Measurements from ENCODE around the gene DNAH9. TPM values are rescaled to one million over a fixed set of nuclear protein-coding genes. Genes with fewer than 3 reads are reported as not detected.

The DNAH9 gene
- total RNA-seq, 1 donor from 2014 or later: 0.08 TPM

DNA sequence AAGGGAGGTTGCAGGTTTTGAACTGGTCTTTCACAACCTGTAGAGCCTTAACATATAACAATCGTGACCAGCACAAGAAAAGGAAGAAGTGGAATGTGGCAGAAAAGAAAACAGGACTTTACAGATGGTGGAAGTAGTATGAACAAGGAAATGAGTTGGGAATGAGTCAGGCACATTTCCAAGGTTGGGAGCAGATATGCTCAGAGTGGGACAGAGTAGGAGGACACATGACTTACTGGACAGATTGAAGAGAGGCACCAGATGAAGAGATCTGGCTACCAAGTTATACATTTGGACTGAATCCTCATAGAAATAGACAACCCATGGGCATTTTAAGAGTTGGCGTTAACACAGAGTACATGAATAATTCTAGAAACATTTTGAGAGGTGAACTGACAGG, 303.7 kb downstream of the DNAH9 start:
- no peak for DNase-seq (ENCODE audit: low read depth)
- H3K36me3 ChIP-seq (ENCODE audit: control insufficient read depth, insufficient read depth, low read length): no peaks in the 10 kb centered on the region
- no peak overlapping the region for H3K4me3 ChIP-seq (ENCODE audit: low read depth, low read length)
- TF ChIP-seq, protein P1, sequence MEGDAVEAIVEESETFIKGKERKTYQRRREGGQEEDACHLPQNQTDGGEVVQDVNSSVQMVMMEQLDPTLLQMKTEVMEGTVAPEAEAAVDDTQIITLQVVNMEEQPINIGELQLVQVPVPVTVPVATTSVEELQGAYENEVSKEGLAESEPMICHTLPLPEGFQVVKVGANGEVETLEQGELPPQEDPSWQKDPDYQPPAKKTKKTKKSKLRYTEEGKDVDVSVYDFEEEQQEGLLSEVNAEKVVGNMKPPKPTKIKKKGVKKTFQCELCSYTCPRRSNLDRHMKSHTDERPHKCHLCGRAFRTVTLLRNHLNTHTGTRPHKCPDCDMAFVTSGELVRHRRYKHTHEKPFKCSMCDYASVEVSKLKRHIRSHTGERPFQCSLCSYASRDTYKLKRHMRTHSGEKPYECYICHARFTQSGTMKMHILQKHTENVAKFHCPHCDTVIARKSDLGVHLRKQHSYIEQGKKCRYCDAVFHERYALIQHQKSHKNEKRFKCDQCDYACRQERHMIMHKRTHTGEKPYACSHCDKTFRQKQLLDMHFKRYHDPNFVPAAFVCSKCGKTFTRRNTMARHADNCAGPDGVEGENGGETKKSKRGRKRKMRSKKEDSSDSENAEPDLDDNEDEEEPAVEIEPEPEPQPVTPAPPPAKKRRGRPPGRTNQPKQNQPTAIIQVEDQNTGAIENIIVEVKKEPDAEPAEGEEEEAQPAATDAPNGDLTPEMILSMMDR (IDR thresholded peaks at IDR 0.05; ENCODE audit: insufficient read depth, low read length, poor library complexity, severe bottlenecking): no peak
- no peaks in the 10 kb centered on the region for H3K27me3 ChIP-seq (ENCODE audit: control insufficient read depth, insufficient read depth, low read length)

DNA sequence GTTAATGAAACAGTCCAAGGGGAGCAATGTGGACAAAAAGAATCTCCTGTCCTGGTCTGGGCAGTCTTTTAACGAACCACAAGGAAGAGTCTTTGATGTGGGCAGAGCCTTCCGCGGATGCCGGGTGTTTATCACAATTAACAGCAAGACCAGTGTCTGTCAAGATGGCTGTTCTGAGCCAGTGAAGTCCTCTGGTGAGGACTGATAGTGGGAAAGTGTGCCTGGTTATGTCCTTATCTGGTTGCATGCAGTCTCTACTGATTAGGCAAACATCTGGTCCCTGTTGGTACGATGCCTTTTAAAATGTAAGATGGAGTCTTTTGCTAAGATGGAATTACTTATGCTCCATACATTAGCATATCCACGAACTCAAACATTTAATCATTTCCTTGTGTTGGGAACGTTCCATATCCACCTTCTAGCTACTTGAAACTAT, 310.5 kb downstream of the DNAH9 start:
- no peak overlapping the region for H3K4me3 ChIP-seq (ENCODE audit: low read depth, low read length)
- H3K36me3 ChIP-seq (ENCODE audit: control insufficient read depth, insufficient read depth, low read length): no peaks in the 10 kb centered on the region
- no peaks in the 10 kb centered on the region for H3K27me3 ChIP-seq (ENCODE audit: control insufficient read depth, insufficient read depth, low read length)
- DNase-seq (ENCODE audit: low read depth): no peak
- TF ChIP-seq, protein P1 (IDR thresholded peaks at IDR 0.05; ENCODE audit: insufficient read depth, low read length, poor library complexity, severe bottlenecking): no peak

DNA sequence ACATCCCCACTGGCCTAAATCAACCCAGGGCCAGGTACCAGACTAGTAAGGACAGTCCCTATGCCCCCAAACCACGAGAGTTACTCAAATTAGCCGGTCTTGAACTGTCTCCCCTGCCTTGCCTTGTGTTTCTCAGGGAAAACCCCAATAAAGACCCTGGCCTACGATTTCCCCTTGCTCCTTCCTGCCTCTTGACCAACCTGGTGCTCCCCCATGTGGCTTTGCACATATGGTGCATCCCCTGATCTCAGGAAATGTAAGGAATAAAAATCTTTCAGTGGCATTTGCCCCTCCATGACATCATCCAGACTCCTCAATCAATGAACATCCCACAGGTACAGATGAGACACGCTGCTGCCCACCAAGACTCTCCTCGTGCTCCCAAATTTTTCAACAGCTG, 311.1 kb downstream of the DNAH9 start:
- TF ChIP-seq, protein P1 (IDR thresholded peaks at IDR 0.05; ENCODE audit: insufficient read depth, low read length, poor library complexity, severe bottlenecking): peak; percentile 22
- H3K36me3 ChIP-seq (ENCODE audit: control insufficient read depth, insufficient read depth, low read length): no peaks in the 10 kb centered on the region
- DNase-seq (ENCODE audit: low read depth): no peak
- no peaks in the 10 kb centered on the region for H3K27me3 ChIP-seq (ENCODE audit: control insufficient read depth, insufficient read depth, low read length)
- no peak overlapping the region for H3K4me3 ChIP-seq (ENCODE audit: low read depth, low read length)

- H3K36me3 ChIP-seq (ENCODE audit: control insufficient read depth, insufficient read depth, low read length): no peaks in the 10 kb centered on the region
- DNase-seq (ENCODE audit: low read depth): no peak
- no peaks in the 10 kb centered on the region for H3K27me3 ChIP-seq (ENCODE audit: control insufficient read depth, insufficient read depth, low read length)
- H3K4me3 ChIP-seq (ENCODE audit: low read depth, low read length): no peak overlapping the region
- TF ChIP-seq, protein P1 (IDR thresholded peaks at IDR 0.05; ENCODE audit: insufficient read depth, low read length, poor library complexity, severe bottlenecking): no peak
Observed at GRCh38 chr17:11916091-11916490, 317.8 kb downstream of the DNAH9 start.

DNA sequence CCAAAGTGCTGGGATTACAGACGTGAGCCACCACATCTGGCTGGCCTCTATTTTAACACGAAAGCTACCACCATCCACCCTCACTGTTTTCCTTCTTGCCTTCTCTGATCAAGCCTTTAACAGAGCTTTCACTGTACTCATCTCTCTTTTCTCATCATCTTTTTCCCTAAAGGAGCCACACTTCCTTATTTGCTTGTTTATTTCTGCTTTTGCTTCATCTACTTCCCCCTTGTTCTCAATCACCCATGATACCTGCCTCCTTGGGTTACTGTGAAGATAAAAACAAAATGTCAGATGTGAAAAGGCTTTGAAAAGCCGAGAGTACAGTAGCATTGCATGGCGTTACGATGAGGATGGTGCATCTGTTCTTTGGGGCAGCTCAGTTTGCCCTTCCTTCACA, 319.1 kb downstream of the DNAH9 start:
- Histone ChIP-seq H3K4me3 (ENCODE audit: low read depth, low read length) (no peak overlapping the region), H3K27me3 (ENCODE audit: control insufficient read depth, insufficient read depth, low read length) (no peaks in the 10 kb centered on the region), H3K36me3 (ENCODE audit: control insufficient read depth, insufficient read depth, low read length) (no peaks in the 10 kb centered on the region)
- TF ChIP-seq, protein P1 (IDR thresholded peaks at IDR 0.05; ENCODE audit: insufficient read depth, low read length, poor library complexity, severe bottlenecking): no peak
- no peak for DNase-seq (ENCODE audit: low read depth)

DNA sequence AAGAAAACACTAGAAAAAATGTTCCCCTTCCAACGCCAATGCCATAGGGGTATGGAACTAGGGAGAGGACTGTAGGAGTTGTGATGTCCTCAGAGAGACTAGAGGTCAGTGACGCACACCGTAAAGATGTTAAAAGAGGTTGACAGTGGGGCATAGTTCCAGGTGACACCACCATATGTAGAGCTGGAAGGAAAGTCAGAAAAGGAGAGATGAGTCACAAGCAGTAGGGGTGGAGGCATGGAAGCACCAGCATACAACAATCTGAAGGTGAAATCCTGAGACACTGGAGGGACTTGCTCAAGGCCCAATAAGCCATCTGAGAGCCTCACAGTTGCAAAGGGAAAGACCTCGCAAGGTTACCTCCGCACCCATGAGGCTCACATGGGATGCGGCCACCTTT, 323.0 kb downstream of the DNAH9 start:
- DNase-seq (ENCODE audit: low read depth): no peak
- Histone ChIP-seq H3K4me3 (ENCODE audit: low read depth, low read length) (no peak overlapping the region), H3K36me3 (ENCODE audit: control insufficient read depth, insufficient read depth, low read length) (no peaks in the 10 kb centered on the region), H3K27me3 (ENCODE audit: control insufficient read depth, insufficient read depth, low read length) (no peaks in the 10 kb centered on the region)
- TF ChIP-seq, protein P1 (IDR thresholded peaks at IDR 0.05; ENCODE audit: insufficient read depth, low read length, poor library complexity, severe bottlenecking): no peak
